Activated CD4-positive, alpha-beta T cell treated with anti-CD3 and anti-CD28 coated beads, Interleukin-2, amount 50 U/mL, for 24 hours (primary cell): ENCODE measurements around the gene B9D1.

Experiments used
- DNase-seq, 2 donors: peaks; one replicate each; pipeline ENCODE4 v3.0.0-alpha.2; 2020; ENCODE audit warnings: low read depth in 1 of 2, low spot score in 1 of 2

The B9D1 gene

GRCh38 chr17:19376811-19377210 lies 14.3 kb upstream of the B9D1 start:
- no peak for DNase-seq

GRCh38 chr17:19375732-19376131 lies 13.2 kb upstream of the B9D1 start:
- DNase-seq, result no peak

GRCh38 chr17:19374136-19374535 lies 11.6 kb upstream of the B9D1 start:
- no peak for DNase-seq

DNA sequence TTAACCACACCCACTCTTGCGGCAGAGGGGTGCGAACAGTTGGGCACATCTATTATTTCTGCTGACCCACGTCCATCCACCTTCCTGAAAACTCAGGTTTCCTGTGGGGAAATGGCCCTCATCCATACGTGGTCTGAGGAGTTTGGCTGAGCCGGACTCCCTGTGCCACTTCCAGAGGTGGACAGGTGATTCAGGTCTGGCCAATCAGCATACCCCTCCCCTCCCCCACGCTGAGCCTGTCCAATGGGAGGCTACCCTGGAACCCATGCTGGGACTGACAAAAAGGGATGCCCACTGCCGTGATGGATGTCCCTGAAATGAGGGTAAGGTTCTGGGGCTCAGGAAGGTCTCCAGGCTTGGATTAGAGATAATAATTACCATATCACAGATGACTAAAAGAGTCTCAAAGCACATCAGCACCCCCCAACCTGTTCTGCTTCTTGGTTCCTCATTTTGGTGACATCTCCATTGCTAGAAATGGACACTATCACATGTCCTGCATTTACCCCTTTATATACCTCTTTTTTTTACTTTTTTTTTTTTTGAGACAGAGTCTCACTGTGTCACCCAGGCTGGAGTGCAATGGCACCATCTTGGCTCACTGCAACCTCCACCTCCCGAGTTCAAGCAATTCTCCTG lies 10.5 kb upstream of the B9D1 start:
- no peak for DNase-seq

- DNase-seq, result no peak
Measured at GRCh38 chr17:19372439-19372838, 9.9 kb upstream of the B9D1 start.

GRCh38 chr17:19372011-19372370 lies 9.5 kb upstream of the B9D1 start:
- no peak for DNase-seq

- no peak for DNase-seq
Measured at GRCh38 chr17:19371259-19372010, 8.9 kb upstream of the B9D1 start.

DNA sequence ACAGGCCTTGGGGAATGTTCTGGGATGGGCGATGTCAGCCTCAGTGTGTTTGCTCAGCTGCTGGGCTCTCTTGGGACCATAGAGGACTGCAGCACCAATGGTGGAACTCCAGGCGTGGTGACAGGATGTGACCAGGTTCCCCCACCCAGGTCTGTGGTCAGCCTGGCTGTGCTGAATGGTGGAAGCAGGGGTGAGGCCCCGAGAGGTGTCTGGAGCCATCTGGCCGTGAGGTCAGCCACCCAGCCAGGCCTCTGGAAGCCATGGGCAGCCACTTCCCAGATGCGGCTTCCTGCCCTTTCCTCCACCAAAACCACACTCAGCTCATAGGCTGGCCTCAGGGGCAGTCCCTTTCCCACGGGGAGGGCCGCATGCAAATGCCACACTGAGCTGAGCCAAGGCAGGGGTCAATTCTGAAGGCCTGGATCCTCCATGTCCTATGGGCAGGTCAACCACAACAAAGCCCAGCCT lies 8.0 kb upstream of the B9D1 start:
- DNase-seq, result no peak

DNA sequence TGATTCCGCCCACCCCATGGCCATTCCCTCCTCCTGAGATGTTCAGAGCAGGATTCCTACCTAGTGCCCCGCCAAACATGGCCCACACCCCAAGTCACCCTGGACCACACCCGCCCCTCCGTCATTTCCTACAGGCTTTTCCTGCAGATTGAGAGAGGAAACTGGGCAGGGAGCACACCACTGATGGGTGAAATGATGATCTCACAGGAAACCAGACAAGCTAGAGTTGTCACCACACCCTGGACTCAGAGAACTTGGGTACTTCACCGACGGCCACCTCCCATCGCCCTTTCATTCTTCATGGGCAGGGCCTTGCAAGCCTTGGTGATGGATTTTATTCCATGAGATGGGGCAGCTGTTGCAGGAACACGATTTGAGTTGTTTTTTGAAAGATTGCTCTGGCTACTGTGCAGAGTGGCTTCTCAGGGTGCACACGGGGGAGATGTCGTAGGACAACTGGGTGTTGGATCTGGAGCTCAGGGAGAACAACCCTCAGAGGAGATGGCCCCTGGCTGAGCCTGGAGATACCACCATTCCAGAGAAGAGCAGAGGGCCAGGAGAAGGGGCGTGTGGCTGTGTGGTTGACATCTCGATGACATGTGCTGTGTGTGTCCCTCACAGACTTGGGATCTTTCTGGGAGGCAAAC lies 7.4 kb upstream of the B9D1 start:
- no peak for DNase-seq

- DNase-seq, result no peak
Measured at GRCh38 chr17:19369107-19369778, 6.7 kb upstream of the B9D1 start.

DNA sequence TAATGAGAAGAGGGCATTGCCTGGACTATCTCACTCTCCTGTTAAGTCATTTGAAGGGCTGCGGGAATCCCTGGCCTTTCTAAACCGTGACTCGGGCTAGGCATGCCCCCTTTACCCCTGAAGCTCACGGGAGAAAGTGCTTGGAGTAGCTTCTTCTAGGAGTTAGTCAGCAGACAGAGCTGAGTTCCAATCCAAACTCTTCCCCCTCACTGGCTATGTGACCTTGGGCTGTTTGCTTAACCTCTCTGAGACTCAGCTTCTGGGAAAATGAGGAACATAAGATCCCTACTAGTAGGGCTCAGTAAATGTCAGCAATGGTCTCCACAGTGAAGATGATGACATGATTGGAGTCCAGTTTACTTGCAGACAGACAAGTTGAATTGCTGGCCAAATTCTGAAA lies 5.7 kb upstream of the B9D1 start:
- DNase-seq, result no peak

- no peak for DNase-seq
Measured at GRCh38 chr17:19366637-19366972, 4.1 kb upstream of the B9D1 start.

DNA sequence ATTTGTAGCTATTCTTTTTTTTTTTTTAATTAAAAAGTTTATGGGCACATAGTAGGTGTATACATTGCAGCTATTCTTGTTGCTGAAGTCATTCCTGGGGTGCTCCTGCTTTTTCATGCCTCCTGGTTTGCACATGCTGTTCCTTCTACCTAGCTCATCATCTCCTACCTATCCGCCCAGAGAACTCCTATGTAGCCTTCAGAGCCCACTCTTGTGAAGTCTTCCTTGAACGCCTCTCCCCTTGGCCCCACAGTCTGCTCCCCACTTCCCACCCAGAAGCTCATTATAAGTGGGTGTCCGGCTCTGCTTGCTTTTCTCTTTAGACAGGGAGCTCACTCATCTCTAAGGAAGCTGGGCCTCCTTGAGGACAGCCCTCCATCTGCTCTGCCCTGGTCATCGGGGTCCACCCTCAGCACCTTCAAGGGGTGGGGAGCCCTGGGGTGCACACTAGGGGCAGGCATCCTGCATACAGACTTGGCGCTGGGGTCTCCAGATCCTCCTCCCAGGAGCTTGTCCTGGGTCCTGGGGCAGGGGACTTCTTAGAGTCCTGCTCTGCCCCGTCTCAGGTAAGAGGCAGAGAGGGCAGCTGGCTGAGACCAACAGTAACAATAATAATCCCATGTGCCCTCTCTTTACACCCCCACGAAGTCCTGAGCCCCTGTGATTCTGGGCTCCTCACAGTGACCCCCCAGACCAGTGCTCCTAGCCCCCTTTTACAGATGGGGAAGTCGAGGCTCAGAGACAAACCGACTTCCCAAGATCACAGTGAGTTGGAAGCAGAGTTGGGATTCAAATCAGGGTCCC lies 3.5 kb upstream of the B9D1 start:
- DNase-seq, result no peak

GRCh38 chr17:19365499-19365817 lies 2.9 kb upstream of the B9D1 start:
- no peak for DNase-seq

DNA sequence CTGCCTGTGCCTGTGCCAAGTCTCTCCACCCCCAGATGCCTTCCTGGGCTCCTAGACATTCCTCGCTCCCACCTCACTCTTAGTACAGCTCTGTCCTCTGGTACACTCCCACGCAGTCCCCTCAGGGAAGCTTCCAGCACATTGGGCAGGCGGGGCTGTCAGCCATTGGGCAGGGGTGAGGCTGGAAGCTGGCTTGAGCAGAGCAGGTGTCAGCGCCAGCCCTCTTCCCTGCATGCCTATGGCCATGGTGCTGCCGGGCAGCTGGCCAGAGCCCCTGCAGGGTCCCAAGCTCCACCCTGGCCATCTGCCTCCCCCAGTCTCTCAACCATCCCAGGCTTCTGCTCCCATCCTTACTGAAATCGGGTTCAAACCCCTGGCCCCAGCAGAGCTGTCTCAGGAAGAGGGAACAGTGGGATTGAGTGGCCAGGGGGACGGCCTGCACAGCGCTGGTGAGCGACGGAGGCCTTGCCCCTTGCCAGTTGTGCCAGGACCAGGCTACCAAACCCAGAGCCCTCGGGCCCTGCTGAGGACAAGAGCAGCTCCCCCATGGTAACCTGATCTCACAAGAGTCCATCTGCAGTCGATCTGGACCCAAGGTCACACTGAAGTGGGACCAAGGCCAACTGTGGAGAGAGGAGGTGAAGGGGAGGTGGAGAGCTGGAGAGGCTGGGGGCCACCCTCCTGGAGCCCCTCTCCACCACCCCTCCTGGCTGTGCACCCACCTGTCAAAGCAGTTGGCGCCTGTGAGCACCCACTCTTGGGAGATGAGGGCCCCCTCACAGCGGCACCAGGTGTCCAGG lies 2.4 kb upstream of the B9D1 start:
- DNase-seq, result no peak

DNA sequence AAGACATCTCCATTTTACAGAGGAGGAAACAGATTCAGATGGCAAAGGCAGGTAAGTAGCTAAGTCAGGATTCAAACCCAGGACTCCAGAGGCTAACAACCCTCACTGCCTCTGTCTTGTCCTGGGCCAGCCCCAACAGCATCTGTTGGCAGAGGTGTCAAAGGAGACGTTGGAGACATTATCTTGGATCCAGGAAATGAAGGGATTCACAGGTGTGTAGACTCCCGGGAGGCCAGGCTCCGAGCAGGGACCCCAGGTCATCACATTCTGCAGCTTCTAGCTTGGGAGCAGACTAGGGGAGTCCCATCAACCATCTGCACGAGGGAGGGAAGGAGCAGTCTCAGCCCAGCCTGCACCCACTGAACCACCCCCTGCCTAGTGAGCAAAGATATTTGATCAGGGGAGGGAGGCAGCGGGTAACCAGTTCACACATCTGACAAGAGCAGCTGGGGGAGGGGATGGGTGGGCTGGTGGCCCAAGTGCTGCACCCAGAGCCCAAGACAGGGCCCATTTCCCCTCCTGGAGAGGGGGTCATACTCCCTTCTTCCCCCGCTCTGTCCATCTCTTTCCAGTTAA lies 1.0 kb upstream of the B9D1 start:
- DNase-seq, result no peak

GRCh38 chr17:19363114-19363438 lies 553 bp upstream of the B9D1 start:
- no peak for DNase-seq

GRCh38 chr17:19361944-19362276 lies 613 bp downstream of the B9D1 start:
- no peak for DNase-seq

DNA sequence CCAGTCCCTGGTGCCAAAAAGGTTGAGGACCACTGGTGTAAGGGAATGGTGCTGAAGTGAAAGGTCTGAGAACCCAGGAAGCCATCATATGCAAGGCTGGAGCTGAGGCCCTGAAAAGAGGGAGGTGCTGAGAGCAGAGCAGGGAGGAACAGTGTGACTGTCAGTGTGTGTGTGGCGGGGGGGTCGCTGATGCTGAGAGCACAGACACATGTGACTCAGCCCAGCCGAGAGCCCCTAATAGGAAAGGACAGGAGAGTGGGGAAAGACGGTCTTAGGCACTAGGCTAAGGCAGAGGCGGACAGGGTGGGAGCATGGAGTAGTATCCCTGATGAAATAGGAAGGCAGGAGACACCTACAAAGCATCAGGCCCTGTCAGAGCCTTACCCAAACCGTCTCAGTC lies 1.2 kb downstream of the B9D1 start:
- DNase-seq, result no peak

DNA sequence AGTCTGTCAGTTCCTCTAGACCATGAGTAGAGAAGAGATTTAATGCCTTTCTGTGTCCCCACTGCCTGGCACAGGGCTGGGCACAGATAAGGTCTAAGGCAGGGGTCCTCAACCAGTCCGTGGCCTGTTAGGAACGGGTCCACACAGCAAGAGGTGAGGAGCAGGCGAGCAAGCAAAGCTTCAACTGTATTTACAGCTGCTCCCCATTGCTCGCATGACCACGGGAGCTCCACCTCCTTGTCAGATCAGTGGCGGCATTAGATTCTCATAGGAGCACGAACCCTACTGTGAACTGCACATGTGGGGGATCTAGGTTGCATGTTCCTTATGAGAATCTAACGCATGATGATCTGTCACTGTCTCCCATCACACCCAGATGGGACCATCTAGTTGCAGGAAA lies 1.8 kb downstream of the B9D1 start:
- no peak for DNase-seq

DNA sequence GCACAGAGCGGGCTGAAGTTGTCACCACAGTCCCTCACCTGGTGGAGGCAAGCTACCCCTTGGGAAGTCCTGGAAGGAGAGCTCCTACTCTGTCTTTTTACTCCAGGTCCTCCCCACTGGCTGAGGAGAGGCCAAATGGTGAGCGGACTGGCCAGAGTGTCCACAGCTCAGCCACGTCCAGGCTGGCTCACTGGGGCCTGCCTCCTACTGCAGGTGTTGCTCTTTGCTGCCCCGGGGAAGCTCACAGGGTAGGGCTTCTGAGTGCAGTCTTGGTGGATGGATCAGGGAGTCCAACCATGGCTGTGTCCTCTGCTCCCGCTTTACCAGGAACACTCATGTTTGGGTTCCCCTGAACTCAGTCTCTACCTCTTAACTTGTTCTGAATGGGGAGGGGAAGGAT lies 2.7 kb downstream of the B9D1 start:
- DNase-seq, result no peak
